Adrenal gland (tissue), 5 donors: ENCODE results near the gene NXPH1.

Experiments
- POLR2A ChIP-seq, 2 donors: fragments of 450-650 bp; IDR thresholded peaks; one replicate each; pipeline ENCODE4 v1.6.1; 2017; ENCODE audit warnings: antibody characterized with exemption in 2 of 2, mild to moderate bottlenecking in 2 of 2, moderate library complexity in 1 of 2
- TF ChIP-seq, protein P1 (sequence below), 6 experiments: fragments of 450-650 bp in 4 of 6; fragments of 200-600 bp in 2 of 6; sonication (generic) in 1 of 6; IDR thresholded peaks; 1 replicate in 5 of 6; 2 replicates in 1 of 6; pipeline versions ENCODE4 v1.5.1 to v1.8.0; 2016 to 2021; ENCODE audit warnings: antibody characterized with exemption in 6 of 6, mild to moderate bottlenecking in 2 of 6, moderate library complexity in 1 of 6
- donor health status: DM: no; HTN: no; CAD: no.

DNA sequence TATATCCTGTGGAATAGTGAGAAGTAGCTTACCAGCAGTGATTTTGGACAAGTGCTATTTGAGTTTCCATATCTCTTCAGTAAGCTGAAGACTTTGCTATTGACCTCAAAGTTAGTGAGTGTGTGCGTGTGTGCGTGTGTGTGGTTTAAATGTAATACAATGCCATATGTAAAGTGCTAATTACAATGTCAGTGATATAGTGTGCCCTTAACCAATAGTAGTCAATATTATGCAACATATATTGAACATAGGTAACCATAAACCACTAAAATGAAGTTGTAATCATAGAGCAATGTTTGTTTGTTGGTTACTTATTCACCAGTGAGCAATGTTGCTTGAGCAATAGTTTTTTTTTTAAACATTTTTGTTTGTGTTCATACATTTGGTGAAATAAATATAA, 309.4 kb downstream of the NXPH1 start:
- TF ChIP-seq POLR2A (IDR thresholded peaks at IDR 0.05): no peak
- TF ChIP-seq, protein P1, sequence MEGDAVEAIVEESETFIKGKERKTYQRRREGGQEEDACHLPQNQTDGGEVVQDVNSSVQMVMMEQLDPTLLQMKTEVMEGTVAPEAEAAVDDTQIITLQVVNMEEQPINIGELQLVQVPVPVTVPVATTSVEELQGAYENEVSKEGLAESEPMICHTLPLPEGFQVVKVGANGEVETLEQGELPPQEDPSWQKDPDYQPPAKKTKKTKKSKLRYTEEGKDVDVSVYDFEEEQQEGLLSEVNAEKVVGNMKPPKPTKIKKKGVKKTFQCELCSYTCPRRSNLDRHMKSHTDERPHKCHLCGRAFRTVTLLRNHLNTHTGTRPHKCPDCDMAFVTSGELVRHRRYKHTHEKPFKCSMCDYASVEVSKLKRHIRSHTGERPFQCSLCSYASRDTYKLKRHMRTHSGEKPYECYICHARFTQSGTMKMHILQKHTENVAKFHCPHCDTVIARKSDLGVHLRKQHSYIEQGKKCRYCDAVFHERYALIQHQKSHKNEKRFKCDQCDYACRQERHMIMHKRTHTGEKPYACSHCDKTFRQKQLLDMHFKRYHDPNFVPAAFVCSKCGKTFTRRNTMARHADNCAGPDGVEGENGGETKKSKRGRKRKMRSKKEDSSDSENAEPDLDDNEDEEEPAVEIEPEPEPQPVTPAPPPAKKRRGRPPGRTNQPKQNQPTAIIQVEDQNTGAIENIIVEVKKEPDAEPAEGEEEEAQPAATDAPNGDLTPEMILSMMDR (IDR thresholded peaks at IDR 0.05): no peak
